HCEC 1CT (cell line): ENCODE measurements around the gene PRDM7.
"Not testable (repeated sequence)": the region's sequence is repeated elsewhere in the genome, so short reads cannot be mapped to it uniquely, and the experiment has no call there.

Experiments used
- DNase-seq: peaks from one replicate; pipeline ENCODE4 v3.0.0-alpha.2; 2017

The PRDM7 gene

GRCh38 chr16:90077240-90077756 is at the start of gene PRDM7:
TSS of gene PRDM7 (minus strand) at chr16:90077331. CDS start at chr16:90075910, 1,421 bp downstream.
- DNase-seq = peak; percentile 86

GRCh38 chr16:90121846-90122245 is 44.7 kb upstream of the PRDM7 start:
- DNase-seq = not testable (repeated sequence)

- DNase-seq = not testable (repeated sequence)
Observed at GRCh38 chr16:90107617-90108016, 30.5 kb upstream of the PRDM7 start.

GRCh38 chr16:90107060-90107459 is 29.9 kb upstream of the PRDM7 start:
- DNase-seq = not testable (repeated sequence)

GRCh38 chr16:90106271-90106670 is 29.1 kb upstream of the PRDM7 start:
- DNase-seq = not testable (repeated sequence)

GRCh38 chr16:90104725-90105124 is 27.6 kb upstream of the PRDM7 start:
- DNase-seq = not testable (repeated sequence)

GRCh38 chr16:90102086-90102884 is 25.2 kb upstream of the PRDM7 start:
- DNase-seq = not testable (repeated sequence)

GRCh38 chr16:90101332-90101731 is 24.2 kb upstream of the PRDM7 start:
- not testable (repeated sequence) for DNase-seq

- DNase-seq = not testable (repeated sequence)
Observed at GRCh38 chr16:90100790-90101189, 23.7 kb upstream of the PRDM7 start.

- DNase-seq = not testable (repeated sequence)
Observed at GRCh38 chr16:90100229-90100628, 23.1 kb upstream of the PRDM7 start.

GRCh38 chr16:90098936-90099335 is 21.8 kb upstream of the PRDM7 start:
- DNase-seq = not testable (repeated sequence)

- DNase-seq = not testable (repeated sequence)
Observed at GRCh38 chr16:90097010-90097684, 20.0 kb upstream of the PRDM7 start.

GRCh38 chr16:90094791-90095190 is 17.7 kb upstream of the PRDM7 start:
- not testable (repeated sequence) for DNase-seq

- not testable (repeated sequence) for DNase-seq
Observed at GRCh38 chr16:90094296-90094695, 17.2 kb upstream of the PRDM7 start.

GRCh38 chr16:90093799-90094198 is 16.7 kb upstream of the PRDM7 start:
- DNase-seq = not testable (repeated sequence)

- DNase-seq = not testable (repeated sequence)
Observed at GRCh38 chr16:90092781-90093180, 15.7 kb upstream of the PRDM7 start.

GRCh38 chr16:90084215-90084950 is 7.3 kb upstream of the PRDM7 start:
- DNase-seq = no peak

- DNase-seq = no peak
Observed at GRCh38 chr16:90083139-90083538, 6.0 kb upstream of the PRDM7 start.

- no peak for DNase-seq
Observed at GRCh38 chr16:90081606-90081970, 4.5 kb upstream of the PRDM7 start.

GRCh38 chr16:90078579-90078895 is 1.4 kb upstream of the PRDM7 start:
- no peak for DNase-seq

GRCh38 chr16:90077757-90078578 is 837 bp upstream of the PRDM7 start:
- no peak for DNase-seq

GRCh38 chr16:90072442-90073105 is 4.6 kb downstream of the PRDM7 start:
- DNase-seq = no peak
